Measurements from ENCODE around the gene KIF2C. TPM values are rescaled to one million over a fixed set of nuclear protein-coding genes. Genes with fewer than 3 reads are reported as not detected.

The KIF2C gene
- polyA plus RNA-seq, 1 donor from 2014 or later: 1.5 TPM

DNA sequence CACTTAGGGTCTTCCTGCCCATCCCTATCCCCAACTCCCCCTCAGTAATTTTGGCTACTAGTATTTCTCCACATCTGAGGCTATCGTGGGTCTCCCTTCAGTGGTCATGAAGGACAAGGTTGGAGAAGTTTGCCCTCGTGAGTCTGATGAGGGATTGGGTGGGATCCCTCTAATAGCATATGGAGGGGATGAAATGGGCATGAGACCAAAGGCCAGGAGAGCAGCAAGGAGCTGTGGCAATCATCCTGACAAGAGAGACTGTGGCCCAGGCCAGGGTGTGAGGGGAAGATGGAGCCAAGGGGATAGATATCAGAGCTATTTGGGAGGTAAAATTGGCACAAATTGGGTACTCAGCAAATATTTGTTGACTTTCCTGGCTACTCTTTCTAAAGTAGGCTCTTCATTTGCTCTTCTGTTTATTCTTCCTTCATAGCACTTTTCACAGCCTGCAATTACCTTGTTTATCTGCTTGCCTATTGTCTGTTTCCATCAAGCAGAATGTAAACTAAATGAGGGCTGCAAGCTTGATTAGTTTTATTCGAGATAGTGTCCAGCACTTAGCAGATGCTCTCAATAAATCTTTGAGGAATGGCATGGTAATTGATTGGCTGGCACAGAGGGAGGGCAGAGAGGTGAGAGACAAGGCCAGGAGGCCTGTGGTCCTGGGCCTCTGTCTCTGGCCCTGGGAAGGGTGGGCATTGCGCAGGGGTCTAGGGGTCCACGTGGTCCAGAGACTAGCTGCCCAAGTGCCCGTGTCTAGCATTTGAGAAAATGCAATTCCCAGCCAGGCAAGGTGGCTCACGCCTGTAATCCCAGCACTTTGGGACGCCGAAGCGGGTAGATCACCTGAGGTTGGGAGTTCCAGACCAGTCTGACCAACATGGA lies 59.1 kb downstream of the KIF2C start:
- TF ChIP-seq RAD21 (conservative IDR thresholded peaks at IDR 0.05) (no peak), TAF1 (IDR thresholded peaks at IDR 0.05; ENCODE audit: low read depth) (no peak), REST (IDR thresholded peaks at IDR 0.05; ENCODE audit: borderline replicate concordance) (no peak), POLR2AphosphoS5 (IDR thresholded peaks at IDR 0.05) (no peak), EP300 (conservative IDR thresholded peaks at IDR 0.05; ENCODE audit: poor library complexity, severe bottlenecking) (no peak), SMC3 (conservative IDR thresholded peaks at IDR 0.05; ENCODE audit: poor library complexity) (no peak), CTCF (IDR thresholded peaks at IDR 0.05; ENCODE audit: poor library complexity, severe bottlenecking) (no peak)
- no peak overlapping the region for H2AFZ ChIP-seq (ENCODE audit: low read depth, low read length)
- no peaks in the 10 kb centered on the region for H3K79me2 ChIP-seq (replicated peaks; ENCODE audit: insufficient read depth, low read length)
- H3K9me2 ChIP-seq (ENCODE audit: insufficient read depth, low read length): no peaks in the 10 kb centered on the region
- no peaks in the 10 kb centered on the region for H3K9me3 ChIP-seq (ENCODE audit: low read length)
- H3F3A ChIP-seq (ENCODE audit: insufficient read depth, low read length, poor library complexity, severe bottlenecking): no peaks in the 10 kb centered on the region
- no peak overlapping the region for H3K4me2 ChIP-seq (ENCODE audit: low read length)
- no peak overlapping the region for H3K4me3 ChIP-seq (ENCODE audit: low read length)
- H4K20me1 ChIP-seq (ENCODE audit: insufficient read depth): no peaks in the 10 kb centered on the region
- no peaks in the 10 kb centered on the region for H3K27me3 ChIP-seq (ENCODE audit: insufficient read depth, low read depth, low read length)
- H3K27ac ChIP-seq (ENCODE audit: low read length): no peak overlapping the region
- no peak overlapping the region for H3K9ac ChIP-seq (ENCODE audit: low read length)
- H3K36me3 ChIP-seq (ENCODE audit: insufficient read depth, low read length): no peaks in the 10 kb centered on the region

DNA sequence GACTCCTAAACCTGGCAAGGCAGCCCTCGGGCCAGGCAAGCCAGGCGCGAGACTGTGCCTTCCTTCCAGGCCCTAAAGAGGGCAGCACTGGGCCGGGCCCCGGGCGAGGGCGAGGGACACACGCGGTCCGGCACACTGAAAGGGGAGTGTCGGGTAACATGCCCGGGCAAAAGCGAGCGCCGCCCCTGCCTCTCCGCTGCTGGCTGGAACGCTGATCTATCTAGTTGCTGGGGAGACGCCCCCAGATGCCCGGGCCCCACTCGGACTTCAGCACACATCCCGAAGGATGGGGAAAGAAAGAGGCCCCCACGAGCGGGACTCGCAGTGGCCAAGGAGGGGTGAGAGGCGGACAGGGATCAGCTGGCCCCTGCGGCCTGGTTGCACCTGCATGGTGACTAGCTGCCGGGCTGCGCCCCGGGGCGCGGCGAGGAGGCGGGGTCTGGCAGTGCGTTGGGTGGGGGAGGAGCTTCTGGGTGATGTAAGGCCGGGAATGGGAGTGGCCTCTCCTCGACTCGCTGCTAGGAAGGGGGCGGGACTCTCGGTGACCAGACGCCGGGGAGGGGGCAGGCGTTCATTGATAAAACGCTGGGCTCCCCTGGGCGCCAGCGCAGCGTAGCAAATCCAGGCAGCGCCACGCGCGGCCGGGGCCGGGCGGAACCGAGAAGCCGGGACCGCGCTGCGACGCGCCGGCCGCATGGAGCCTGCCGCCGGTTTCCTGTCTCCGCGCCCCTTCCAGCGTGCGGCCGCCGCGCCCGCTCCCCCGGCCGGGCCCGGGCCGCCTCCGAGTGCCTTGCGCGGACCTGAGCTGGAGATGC lies 60.3 kb downstream of the KIF2C start, which contains the start of gene PLK3:
Gene PLK3 (plus strand): TSS at position 608 of the 815 bp plus-strand sequence. CDS start 87 bp downstream, at position 695.
- Histone ChIP-seq H3K9me3 (ENCODE audit: low read length) (no peaks in the 10 kb centered on the region), H3F3A (ENCODE audit: insufficient read depth, low read length, poor library complexity, severe bottlenecking) (no peaks in the 10 kb centered on the region), H3K4me2 (ENCODE audit: low read length) (peak within 1 kb of the TSS; percentile 62), H2AFZ (ENCODE audit: low read depth, low read length) (peak within 1 kb of the TSS; percentile 73), H3K27ac (ENCODE audit: low read length) (peak within 1 kb of the TSS; percentile 81), H3K79me2 (replicated peaks; ENCODE audit: insufficient read depth, low read length) (no peaks in the 10 kb centered on the region), H3K27me3 (ENCODE audit: insufficient read depth, low read depth, low read length) (no peaks in the 10 kb centered on the region), H3K9me2 (ENCODE audit: insufficient read depth, low read length) (no peaks in the 10 kb centered on the region), H3K9ac (ENCODE audit: low read length) (peak within 1 kb of the TSS; percentile 84), H3K4me3 (ENCODE audit: low read length) (peak within 1 kb of the TSS; percentile 89), H4K20me1 (ENCODE audit: insufficient read depth) (no peaks in the 10 kb centered on the region), H3K36me3 (ENCODE audit: insufficient read depth, low read length) (no peaks in the 10 kb centered on the region)
- TF ChIP-seq RAD21 (conservative IDR thresholded peaks at IDR 0.05) (peak; percentile 57), REST (IDR thresholded peaks at IDR 0.05; ENCODE audit: borderline replicate concordance) (no peak), SMC3 (conservative IDR thresholded peaks at IDR 0.05; ENCODE audit: poor library complexity) (peak; percentile 44), MXI1 (conservative IDR thresholded peaks at IDR 0.05; ENCODE audit: poor library complexity, severe bottlenecking) (peak; percentile 89), POLR2AphosphoS5 (IDR thresholded peaks at IDR 0.05) (peak; percentile 90), EP300 (conservative IDR thresholded peaks at IDR 0.05; ENCODE audit: poor library complexity, severe bottlenecking) (peak; percentile 23), CTCF (IDR thresholded peaks at IDR 0.05; ENCODE audit: poor library complexity, severe bottlenecking) (peak; percentile 87), EZH2 (IDR thresholded peaks at IDR 0.05; ENCODE audit: borderline replicate concordance, insufficient read depth, low read length, poor library complexity, severe bottlenecking) (no peak), TAF1 (IDR thresholded peaks at IDR 0.05; ENCODE audit: low read depth) (peak; percentile 67)

All from neural cell (in vitro differentiated cells).